GM23338 (cell line): ENCODE results near the gene SIMC1. TPM values are rescaled to one million over a fixed set of nuclear protein-coding genes. Genes with fewer than 3 reads are reported as not detected.

Source experiments
- ATAC-seq: fragments of 200-7000 bp; cut with Tn5 transposase; 3 replicates; pipeline ENCODE4 v1.9.1; 2020
- DNase-seq: peaks from one replicate; pipeline ENCODE4 v3.0.0-alpha.2; 2015; ENCODE audit warnings: low spot score
- H2AFZ ChIP-seq: fragments of 200-600 bp; sonication (generic); 2 replicates; pipeline ENCODE4 v1.8.0; 2016; ENCODE audit warnings: antibody characterized with exemption, mild to moderate bottlenecking, moderate library complexity
- H3F3A ChIP-seq: fragments of 200-600 bp; sonication (generic); replicated peaks from 2 replicates; pipeline ENCODE4 v1.8.0; 2017; ENCODE audit warnings: antibody characterized with exemption, mixed run types, low read depth
- H3K27ac ChIP-seq: fragments of 200-600 bp; sonication (generic); 2 replicates; pipeline ENCODE4 v1.6.1; 2016; ENCODE audit warnings: low read depth
- H3K27me3 ChIP-seq: fragments of 200-600 bp; sonication (generic); 2 replicates; pipeline ENCODE4 v1.8.0; 2016; ENCODE audit warnings: mild to moderate bottlenecking, mixed run types, moderate library complexity; ENCODE audit not compliant: insufficient read depth
- H3K36me3 ChIP-seq: fragments of 200-600 bp; sonication (generic); 2 replicates; pipeline ENCODE4 v1.8.0; 2016; ENCODE audit warnings: mild to moderate bottlenecking; ENCODE audit not compliant: insufficient read depth
- H3K4me1 ChIP-seq: fragments of 200-600 bp; sonication (generic); 2 replicates; pipeline ENCODE4 v1.8.0; 2016; ENCODE audit warnings: mild to moderate bottlenecking, moderate library complexity; ENCODE audit not compliant: insufficient read depth
- H3K4me2 ChIP-seq: fragments of 200-600 bp; sonication (generic); 2 replicates; pipeline ENCODE4 v1.7.1; 2017; ENCODE audit warnings: mixed run types
- H3K4me3 ChIP-seq: fragments of 200-600 bp; sonication (generic); 2 replicates; pipeline ENCODE4 v1.6.1; 2016; ENCODE audit warnings: mixed run types
- H3K79me2 ChIP-seq: fragments of 200-600 bp; sonication (generic); replicated peaks from 2 replicates; pipeline ENCODE4 v1.8.0; 2017; ENCODE audit warnings: mild to moderate bottlenecking; ENCODE audit not compliant: insufficient read depth
- H3K9me2 ChIP-seq: fragments of 200-600 bp; sonication (generic); 2 replicates; pipeline ENCODE4 v1.8.0; 2017; ENCODE audit not compliant: insufficient read depth
- H4K20me1 ChIP-seq: fragments of 200-600 bp; sonication (generic); replicated peaks from 2 replicates; pipeline ENCODE4 v1.8.0; 2017; ENCODE audit warnings: mild to moderate bottlenecking; ENCODE audit not compliant: insufficient read depth
- H3K27ac Mint-ChIP-seq: 2 replicates; pipeline ENCODE4 v1.8.0; 2020; ENCODE audit warnings: inconsistent platforms, mild to moderate bottlenecking, moderate library complexity, mixed read lengths
- H3K27me3 Mint-ChIP-seq: 3 replicates; pipeline ENCODE4 v1.8.0; 2022; ENCODE audit warnings: low read depth, mild to moderate bottlenecking, moderate library complexity, mixed read lengths, inconsistent platforms; ENCODE audit not compliant: insufficient read depth, poor library complexity
- H3K36me3 Mint-ChIP-seq: 3 replicates; pipeline ENCODE4 v1.8.0; 2021; ENCODE audit warnings: low read depth, mild to moderate bottlenecking, inconsistent platforms, moderate library complexity, mixed read lengths
- H3K4me1 Mint-ChIP-seq: 3 replicates; pipeline ENCODE4 v1.8.0; 2020; ENCODE audit warnings: mild to moderate bottlenecking, inconsistent platforms, mixed read lengths
- H3K4me3 Mint-ChIP-seq: 3 replicates; pipeline ENCODE4 v1.8.0; 2021; ENCODE audit warnings: moderate library complexity, mild to moderate bottlenecking, inconsistent platforms, mixed read lengths
- H3K9me3 Mint-ChIP-seq: 3 replicates; pipeline ENCODE4 v1.8.0; 2020; ENCODE audit warnings: moderate library complexity, mild to moderate bottlenecking, inconsistent platforms, mixed read lengths
- EZH2 ChIP-seq: fragments of 200-600 bp; sonication (generic); IDR thresholded peaks from one replicate; pipeline ENCODE4 v1.8.0; 2017; ENCODE audit warnings: antibody characterized with exemption, mild to moderate bottlenecking, low read depth; ENCODE audit not compliant: unreplicated experiment
- EZH2phosphoT487 ChIP-seq: fragments of 200-600 bp; sonication (generic); IDR thresholded peaks from one replicate; pipeline ENCODE4 v1.8.1; 2018; ENCODE audit warnings: antibody characterized with exemption; ENCODE audit not compliant: unreplicated experiment
- JUNB ChIP-seq: IDR thresholded peaks from one replicate; pipeline ENCODE4 v1.6.1; 2016; ENCODE audit warnings: antibody characterized with exemption; ENCODE audit not compliant: unreplicated experiment
- NANOG ChIP-seq: IDR thresholded peaks from 2 replicates; pipeline ENCODE4 v1.6.1; 2016; ENCODE audit warnings: antibody characterized with exemption, borderline replicate concordance
- POLR2AphosphoS5 ChIP-seq: IDR thresholded peaks from 2 replicates; pipeline ENCODE4 v1.6.1; 2016; ENCODE audit warnings: antibody characterized with exemption, low read depth
- STAT1 ChIP-seq: IDR thresholded peaks from one replicate; pipeline ENCODE4 v1.6.1; 2016; ENCODE audit warnings: antibody characterized with exemption; ENCODE audit not compliant: unreplicated experiment
- ZNF114 ChIP-seq: fragments of 250-450 bp; sonication (Bioruptor Pico); IDR thresholded peaks from 2 replicates; pipeline ENCODE4 v1.5.0; 2020; ENCODE audit warnings: mild to moderate bottlenecking, moderate library complexity
- ZNF331 ChIP-seq: fragments of 250-450 bp; sonication (Bioruptor Pico); IDR thresholded peaks from 2 replicates; pipeline ENCODE4 v1.5.0; 2020; ENCODE audit warnings: low read depth, mild to moderate bottlenecking, moderate library complexity
- polyA plus RNA-seq: library from polyadenylated mRNA; unstranded; fragments of >200 nt; fragmentation: Nextera tagmentation; extraction: Ambion mirVana; gene quantifications from 2 replicates; pipeline ENCODE4 v1.2.1, GENCODE V29; 2016
- total RNA-seq: library from RNA; depleted of rRNA; stranded (reverse); fragments of >200 nt; shearing (Covaris generic); gene quantifications from 2 replicates; pipeline ENCODE4 v1.2.3, GENCODE V29; 2014
- TF ChIP-seq, protein P1 (sequence below), 2 experiments: fragments of 200-600 bp in 1 of 2; sonication (generic) in 1 of 2; conservative IDR thresholded peaks; 2 replicates each; pipeline versions ENCODE4 v1.5.1 to v1.6.1; 2016 to 2017; ENCODE audit warnings: antibody characterized with exemption in 2 of 2, low read depth in 2 of 2, mild to moderate bottlenecking in 2 of 2, moderate library complexity in 1 of 2
- TF ChIP-seq, protein P2 (sequence below): IDR thresholded peaks from one replicate; pipeline ENCODE4 v1.6.1; 2018; ENCODE audit warnings: antibody characterized with exemption; ENCODE audit not compliant: unreplicated experiment
- TF ChIP-seq, protein P3 (sequence below): fragments of 250-450 bp; sonication (Bioruptor Pico); IDR thresholded peaks from 2 replicates; pipeline ENCODE4 v1.5.0; 2020; ENCODE audit warnings: mild to moderate bottlenecking, moderate library complexity
- TF ChIP-seq, protein P4 (sequence below): IDR thresholded peaks from 2 replicates; pipeline ENCODE4 v1.6.1; 2016; ENCODE audit warnings: antibody characterized with exemption

The SIMC1 gene
- total and polyA plus RNA-seq, 2 experiments from 2014 or later, result 9.4 to 14.6 TPM

DNA sequence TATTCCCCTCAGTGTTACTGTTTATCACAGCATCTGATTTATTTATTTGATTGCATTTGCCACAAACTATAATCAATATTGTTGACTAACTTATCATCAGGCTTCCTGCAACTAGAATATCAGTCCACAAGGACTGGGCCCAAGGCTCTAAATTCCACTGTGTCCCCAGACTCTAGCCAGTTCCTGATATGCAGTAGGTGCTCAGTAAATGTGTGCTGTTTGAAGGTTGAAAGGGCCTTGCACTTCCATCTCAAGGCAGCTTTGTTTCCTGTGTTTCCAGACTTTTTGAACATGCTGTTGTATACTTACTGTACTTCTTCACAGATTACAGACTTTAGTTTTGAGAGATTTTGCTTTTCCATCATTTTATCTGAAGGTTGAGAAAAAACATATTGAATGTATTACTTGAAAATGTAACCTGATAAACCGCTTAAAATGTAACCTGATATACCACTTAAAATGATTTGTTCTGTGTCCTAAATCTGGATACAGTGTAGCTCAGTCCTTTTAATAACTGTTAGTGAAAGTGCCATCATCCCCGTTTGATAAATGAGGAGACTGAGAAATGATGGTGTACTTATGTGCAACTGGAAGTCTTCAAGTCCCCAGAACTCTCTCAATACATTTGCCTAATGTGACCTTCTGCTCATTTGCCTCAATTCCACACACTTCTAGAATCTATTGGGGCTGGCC is 104.7 kb downstream of the SIMC1 start:
- no peaks in the 10 kb centered on the region for H3F3A ChIP-seq
- DNase-seq, result no peak
- no peaks in the 10 kb centered on the region for H3K27me3 ChIP-seq

More for the DNA sequence above, 104.7 kb downstream of the SIMC1 start:
- H3K36me3 ChIP-seq, result peaks cover 10% of the 10 kb centered on the region; the same call in 1 of the 2 replicates
- no peak overlapping the region for H2AFZ ChIP-seq
- H3K27me3 Mint-ChIP-seq, result peaks cover 2% of the 10 kb centered on the region
- H3K4me1 Mint-ChIP-seq, result no peaks in the 10 kb centered on the region
- H3K4me3 Mint-ChIP-seq, result no peak overlapping the region
- H3K27ac ChIP-seq, result no peak overlapping the region; the same call in 1 of the 2 replicates
- ATAC-seq, result no peak
- no peaks in the 10 kb centered on the region for H3K4me1 ChIP-seq
- peaks cover 27% of the 10 kb centered on the region for H3K36me3 Mint-ChIP-seq
- no peak overlapping the region for H3K4me3 ChIP-seq
- H4K20me1 ChIP-seq, result no peaks in the 10 kb centered on the region; the same call in 1 of the 2 replicates
- H3K9me3 Mint-ChIP-seq, result no peaks in the 10 kb centered on the region
- no peaks in the 10 kb centered on the region for H3K79me2 ChIP-seq
- TF ChIP-seq, protein P1, sequence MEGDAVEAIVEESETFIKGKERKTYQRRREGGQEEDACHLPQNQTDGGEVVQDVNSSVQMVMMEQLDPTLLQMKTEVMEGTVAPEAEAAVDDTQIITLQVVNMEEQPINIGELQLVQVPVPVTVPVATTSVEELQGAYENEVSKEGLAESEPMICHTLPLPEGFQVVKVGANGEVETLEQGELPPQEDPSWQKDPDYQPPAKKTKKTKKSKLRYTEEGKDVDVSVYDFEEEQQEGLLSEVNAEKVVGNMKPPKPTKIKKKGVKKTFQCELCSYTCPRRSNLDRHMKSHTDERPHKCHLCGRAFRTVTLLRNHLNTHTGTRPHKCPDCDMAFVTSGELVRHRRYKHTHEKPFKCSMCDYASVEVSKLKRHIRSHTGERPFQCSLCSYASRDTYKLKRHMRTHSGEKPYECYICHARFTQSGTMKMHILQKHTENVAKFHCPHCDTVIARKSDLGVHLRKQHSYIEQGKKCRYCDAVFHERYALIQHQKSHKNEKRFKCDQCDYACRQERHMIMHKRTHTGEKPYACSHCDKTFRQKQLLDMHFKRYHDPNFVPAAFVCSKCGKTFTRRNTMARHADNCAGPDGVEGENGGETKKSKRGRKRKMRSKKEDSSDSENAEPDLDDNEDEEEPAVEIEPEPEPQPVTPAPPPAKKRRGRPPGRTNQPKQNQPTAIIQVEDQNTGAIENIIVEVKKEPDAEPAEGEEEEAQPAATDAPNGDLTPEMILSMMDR (conservative IDR thresholded peaks at IDR 0.05; ENCODE audit: low read depth in 2 of 2), result no peak
- TF ChIP-seq JUNB, result no peak
- no peak for TF ChIP-seq EZH2
- no peak for TF ChIP-seq ZNF114 (CRISPR knock-in tag)
- TF ChIP-seq, protein P2, sequence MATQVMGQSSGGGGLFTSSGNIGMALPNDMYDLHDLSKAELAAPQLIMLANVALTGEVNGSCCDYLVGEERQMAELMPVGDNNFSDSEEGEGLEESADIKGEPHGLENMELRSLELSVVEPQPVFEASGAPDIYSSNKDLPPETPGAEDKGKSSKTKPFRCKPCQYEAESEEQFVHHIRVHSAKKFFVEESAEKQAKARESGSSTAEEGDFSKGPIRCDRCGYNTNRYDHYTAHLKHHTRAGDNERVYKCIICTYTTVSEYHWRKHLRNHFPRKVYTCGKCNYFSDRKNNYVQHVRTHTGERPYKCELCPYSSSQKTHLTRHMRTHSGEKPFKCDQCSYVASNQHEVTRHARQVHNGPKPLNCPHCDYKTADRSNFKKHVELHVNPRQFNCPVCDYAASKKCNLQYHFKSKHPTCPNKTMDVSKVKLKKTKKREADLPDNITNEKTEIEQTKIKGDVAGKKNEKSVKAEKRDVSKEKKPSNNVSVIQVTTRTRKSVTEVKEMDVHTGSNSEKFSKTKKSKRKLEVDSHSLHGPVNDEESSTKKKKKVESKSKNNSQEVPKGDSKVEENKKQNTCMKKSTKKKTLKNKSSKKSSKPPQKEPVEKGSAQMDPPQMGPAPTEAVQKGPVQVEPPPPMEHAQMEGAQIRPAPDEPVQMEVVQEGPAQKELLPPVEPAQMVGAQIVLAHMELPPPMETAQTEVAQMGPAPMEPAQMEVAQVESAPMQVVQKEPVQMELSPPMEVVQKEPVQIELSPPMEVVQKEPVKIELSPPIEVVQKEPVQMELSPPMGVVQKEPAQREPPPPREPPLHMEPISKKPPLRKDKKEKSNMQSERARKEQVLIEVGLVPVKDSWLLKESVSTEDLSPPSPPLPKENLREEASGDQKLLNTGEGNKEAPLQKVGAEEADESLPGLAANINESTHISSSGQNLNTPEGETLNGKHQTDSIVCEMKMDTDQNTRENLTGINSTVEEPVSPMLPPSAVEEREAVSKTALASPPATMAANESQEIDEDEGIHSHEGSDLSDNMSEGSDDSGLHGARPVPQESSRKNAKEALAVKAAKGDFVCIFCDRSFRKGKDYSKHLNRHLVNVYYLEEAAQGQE, result no peak
- TF ChIP-seq, protein P3, sequence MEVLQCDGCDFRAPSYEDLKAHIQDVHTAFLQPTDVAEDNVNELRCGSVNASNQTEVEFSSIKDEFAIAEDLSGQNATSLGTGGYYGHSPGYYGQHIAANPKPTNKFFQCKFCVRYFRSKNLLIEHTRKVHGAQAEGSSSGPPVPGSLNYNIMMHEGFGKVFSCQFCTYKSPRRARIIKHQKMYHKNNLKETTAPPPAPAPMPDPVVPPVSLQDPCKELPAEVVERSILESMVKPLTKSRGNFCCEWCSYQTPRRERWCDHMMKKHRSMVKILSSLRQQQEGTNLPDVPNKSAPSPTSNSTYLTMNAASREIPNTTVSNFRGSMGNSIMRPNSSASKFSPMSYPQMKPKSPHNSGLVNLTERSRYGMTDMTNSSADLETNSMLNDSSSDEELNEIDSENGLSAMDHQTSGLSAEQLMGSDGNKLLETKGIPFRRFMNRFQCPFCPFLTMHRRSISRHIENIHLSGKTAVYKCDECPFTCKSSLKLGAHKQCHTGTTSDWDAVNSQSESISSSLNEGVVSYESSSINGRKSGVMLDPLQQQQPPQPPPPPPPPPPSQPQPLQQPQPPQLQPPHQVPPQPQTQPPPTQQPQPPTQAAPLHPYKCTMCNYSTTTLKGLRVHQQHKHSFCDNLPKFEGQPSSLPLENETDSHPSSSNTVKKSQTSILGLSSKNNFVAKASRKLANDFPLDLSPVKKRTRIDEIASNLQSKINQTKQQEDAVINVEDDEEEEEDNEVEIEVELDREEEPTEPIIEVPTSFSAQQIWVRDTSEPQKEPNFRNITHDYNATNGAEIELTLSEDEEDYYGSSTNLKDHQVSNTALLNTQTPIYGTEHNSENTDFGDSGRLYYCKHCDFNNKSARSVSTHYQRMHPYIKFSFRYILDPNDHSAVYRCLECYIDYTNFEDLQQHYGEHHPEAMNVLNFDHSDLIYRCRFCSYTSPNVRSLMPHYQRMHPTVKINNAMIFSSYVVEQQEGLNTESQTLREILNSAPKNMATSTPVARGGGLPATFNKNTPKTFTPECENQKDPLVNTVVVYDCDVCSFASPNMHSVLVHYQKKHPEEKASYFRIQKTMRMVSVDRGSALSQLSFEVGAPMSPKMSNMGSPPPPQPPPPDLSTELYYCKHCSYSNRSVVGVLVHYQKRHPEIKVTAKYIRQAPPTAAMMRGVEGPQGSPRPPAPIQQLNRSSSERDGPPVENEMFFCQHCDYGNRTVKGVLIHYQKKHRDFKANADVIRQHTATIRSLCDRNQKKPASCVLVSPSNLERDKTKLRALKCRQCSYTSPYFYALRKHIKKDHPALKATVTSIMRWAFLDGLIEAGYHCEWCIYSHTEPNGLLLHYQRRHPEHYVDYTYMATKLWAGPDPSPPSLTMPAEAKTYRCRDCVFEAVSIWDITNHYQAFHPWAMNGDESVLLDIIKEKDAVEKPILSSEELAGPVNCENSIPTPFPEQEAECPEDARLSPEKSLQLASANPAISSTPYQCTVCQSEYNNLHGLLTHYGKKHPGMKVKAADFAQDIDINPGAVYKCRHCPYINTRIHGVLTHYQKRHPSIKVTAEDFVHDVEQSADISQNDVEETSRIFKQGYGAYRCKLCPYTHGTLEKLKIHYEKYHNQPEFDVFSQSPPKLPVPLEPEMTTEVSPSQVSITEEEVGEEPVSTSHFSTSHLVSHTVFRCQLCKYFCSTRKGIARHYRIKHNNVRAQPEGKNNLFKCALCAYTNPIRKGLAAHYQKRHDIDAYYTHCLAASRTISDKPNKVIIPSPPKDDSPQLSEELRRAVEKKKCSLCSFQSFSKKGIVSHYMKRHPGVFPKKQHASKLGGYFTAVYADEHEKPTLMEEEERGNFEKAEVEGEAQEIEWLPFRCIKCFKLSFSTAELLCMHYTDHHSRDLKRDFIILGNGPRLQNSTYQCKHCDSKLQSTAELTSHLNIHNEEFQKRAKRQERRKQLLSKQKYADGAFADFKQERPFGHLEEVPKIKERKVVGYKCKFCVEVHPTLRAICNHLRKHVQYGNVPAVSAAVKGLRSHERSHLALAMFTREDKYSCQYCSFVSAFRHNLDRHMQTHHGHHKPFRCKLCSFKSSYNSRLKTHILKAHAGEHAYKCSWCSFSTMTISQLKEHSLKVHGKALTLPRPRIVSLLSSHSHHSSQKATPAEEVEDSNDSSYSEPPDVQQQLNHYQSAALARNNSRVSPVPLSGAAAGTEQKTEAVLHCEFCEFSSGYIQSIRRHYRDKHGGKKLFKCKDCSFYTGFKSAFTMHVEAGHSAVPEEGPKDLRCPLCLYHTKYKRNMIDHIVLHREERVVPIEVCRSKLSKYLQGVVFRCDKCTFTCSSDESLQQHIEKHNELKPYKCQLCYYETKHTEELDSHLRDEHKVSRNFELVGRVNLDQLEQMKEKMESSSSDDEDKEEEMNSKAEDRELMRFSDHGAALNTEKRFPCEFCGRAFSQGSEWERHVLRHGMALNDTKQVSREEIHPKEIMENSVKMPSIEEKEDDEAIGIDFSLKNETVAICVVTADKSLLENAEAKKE (CRISPR knock-in tag), result no peak
- TF ChIP-seq ZNF331 (CRISPR knock-in tag), result no peak
- TF ChIP-seq NANOG, result no peak
- no peak for TF ChIP-seq STAT1
- TF ChIP-seq EZH2phosphoT487, result no peak
- TF ChIP-seq POLR2AphosphoS5, result no peak
- TF ChIP-seq, protein P4, sequence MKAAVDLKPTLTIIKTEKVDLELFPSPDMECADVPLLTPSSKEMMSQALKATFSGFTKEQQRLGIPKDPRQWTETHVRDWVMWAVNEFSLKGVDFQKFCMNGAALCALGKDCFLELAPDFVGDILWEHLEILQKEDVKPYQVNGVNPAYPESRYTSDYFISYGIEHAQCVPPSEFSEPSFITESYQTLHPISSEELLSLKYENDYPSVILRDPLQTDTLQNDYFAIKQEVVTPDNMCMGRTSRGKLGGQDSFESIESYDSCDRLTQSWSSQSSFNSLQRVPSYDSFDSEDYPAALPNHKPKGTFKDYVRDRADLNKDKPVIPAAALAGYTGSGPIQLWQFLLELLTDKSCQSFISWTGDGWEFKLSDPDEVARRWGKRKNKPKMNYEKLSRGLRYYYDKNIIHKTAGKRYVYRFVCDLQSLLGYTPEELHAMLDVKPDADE, result no peak
- H3K27ac Mint-ChIP-seq, result no peak overlapping the region
- no peak overlapping the region for H3K4me2 ChIP-seq
- no peaks in the 10 kb centered on the region for H3K9me2 ChIP-seq
